ENCODE data around the gene SUMO2.
"Not testable (repeated sequence)": the region's sequence is repeated elsewhere in the genome, so short reads cannot be mapped to it uniquely, and the experiment has no call there.

Gene SUMO2

DNA sequence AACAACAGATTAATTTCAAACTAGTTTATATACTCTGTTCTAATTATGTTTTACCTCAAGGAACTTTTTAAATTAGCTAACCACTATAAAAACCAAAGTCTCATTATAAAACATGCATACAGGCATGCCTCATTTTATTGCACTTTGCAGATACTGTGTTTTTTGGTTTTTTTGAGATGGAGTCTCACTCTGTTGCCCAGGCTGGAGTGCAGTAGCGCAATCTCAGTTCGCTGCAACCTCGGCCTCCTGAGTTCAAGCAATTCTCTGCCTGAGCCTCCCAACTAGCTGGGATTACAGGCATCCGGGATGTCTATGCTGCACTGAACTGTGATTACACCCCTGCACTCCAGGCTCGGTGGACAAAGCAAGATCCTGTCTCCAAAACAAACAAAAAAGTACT lies 19.7 kb downstream of the SUMO2 start:
- H3K36me3 ChIP-seq (ENCODE audit: insufficient read depth, insufficient read length, low read length) = peaks cover 33% of the 10 kb centered on the region
- DNase-seq (ENCODE audit: low read depth, low spot score) = no peak
- H3K4me1 ChIP-seq (ENCODE audit: insufficient read depth, insufficient read length) = no peaks in the 10 kb centered on the region
- TF ChIP-seq ZNF274 (IDR thresholded peaks at IDR 0.05; ENCODE audit: low read depth, low read length) (no peak), YY1 (IDR thresholded peaks at IDR 0.05; ENCODE audit: insufficient read depth, insufficient read length) (no peak), SUZ12 (IDR thresholded peaks at IDR 0.05; ENCODE audit: extremely low read depth, insufficient read depth, insufficient read length) (no peak)
- no peaks in the 10 kb centered on the region for H3K9me3 ChIP-seq (ENCODE audit: insufficient read depth, low read length)
- H3K27me3 ChIP-seq (ENCODE audit: insufficient read depth, insufficient read length) = no peaks in the 10 kb centered on the region
- H3K4me3 ChIP-seq (ENCODE audit: insufficient read length, low read depth) = no peak overlapping the region
- H3K9ac ChIP-seq (ENCODE audit: insufficient read length, low read depth) = no peak overlapping the region

DNA sequence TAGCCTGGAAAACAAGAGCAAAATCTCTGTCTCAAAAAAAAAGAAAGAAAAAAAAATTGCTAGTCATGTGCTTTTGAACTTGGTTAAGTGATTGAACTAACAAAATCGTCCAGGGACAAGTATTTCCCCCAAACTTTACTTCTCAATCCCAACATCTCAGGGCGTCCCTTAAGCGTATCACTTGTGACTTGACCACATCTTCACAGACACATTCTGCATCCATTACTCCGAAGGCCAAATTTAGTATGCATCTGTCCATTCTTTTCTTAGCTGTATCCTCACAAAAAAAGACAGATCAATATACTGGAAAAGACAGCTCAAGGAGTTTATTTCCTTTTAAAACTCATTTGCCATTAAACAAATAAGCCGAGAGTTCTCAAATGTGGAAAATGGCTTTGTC lies 22.5 kb downstream of the SUMO2 start:
- H3K27me3 ChIP-seq (ENCODE audit: insufficient read depth, insufficient read length) = no peaks in the 10 kb centered on the region

DNA sequence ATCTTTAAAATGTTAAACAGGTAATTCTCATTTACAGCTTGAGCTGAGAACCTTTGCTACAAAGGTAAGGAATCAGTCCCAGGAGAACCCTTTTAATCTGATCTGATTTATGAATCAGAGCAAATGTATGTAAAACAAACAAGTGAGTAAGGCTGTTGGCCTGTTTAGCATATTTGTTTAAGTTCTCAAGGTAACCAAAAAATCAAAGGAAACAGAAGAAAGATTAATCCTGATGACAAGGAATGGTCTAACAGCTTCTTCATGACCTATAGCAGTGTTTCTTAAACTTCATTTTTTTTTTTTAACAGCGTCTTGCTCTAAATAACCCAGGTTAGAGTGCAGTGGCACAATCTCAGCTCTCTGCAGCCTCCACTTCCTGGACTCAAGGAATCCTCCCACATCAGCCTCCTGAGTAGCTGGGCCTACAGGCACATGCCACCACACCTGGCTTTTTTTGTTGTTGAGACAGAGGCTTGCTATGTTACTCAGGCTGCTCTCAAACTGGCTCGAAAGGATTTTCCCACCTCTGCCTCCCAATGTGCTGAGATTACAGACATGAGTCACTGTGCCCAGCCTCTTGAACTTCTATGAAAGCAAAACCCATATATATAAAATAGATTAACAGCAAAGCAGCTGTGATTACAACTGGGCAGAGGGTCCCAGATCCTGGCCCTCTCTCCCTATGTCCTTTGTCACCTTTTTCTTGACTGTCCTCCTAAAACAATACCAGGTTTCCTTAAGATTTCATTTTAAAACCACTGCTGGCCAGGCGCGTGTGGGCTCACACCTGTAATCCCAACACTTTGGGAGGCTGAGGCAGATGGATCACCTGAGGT lies 23.3 kb downstream of the SUMO2 start:
- Histone ChIP-seq H3K27me3 (ENCODE audit: insufficient read depth, insufficient read length) (no peaks in the 10 kb centered on the region), H3K36me3 (ENCODE audit: insufficient read depth, insufficient read length, low read length) (peaks cover 12% of the 10 kb centered on the region), H3K4me1 (ENCODE audit: insufficient read depth, insufficient read length) (peaks cover 2% of the 10 kb centered on the region), H3K9me3 (ENCODE audit: insufficient read depth, low read length) (no peaks in the 10 kb centered on the region), H3K9ac (ENCODE audit: insufficient read length, low read depth) (no peak overlapping the region), H3K4me3 (ENCODE audit: insufficient read length, low read depth) (no peak overlapping the region)
- DNase-seq (ENCODE audit: low read depth, low spot score) = no peak
- TF ChIP-seq SUZ12 (IDR thresholded peaks at IDR 0.05; ENCODE audit: extremely low read depth, insufficient read depth, insufficient read length) (no peak), YY1 (IDR thresholded peaks at IDR 0.05; ENCODE audit: insufficient read depth, insufficient read length) (no peak), ZNF274 (IDR thresholded peaks at IDR 0.05; ENCODE audit: low read depth, low read length) (no peak)

More for the DNA sequence above, 22.5 kb downstream of the SUMO2 start:
- H3K9ac ChIP-seq (ENCODE audit: insufficient read length, low read depth) = no peak overlapping the region
- H3K4me1 ChIP-seq (ENCODE audit: insufficient read depth, insufficient read length) = no peaks in the 10 kb centered on the region
- TF ChIP-seq SUZ12 (IDR thresholded peaks at IDR 0.05; ENCODE audit: extremely low read depth, insufficient read depth, insufficient read length) = no peak
- no peak for TF ChIP-seq ZNF274 (IDR thresholded peaks at IDR 0.05; ENCODE audit: low read depth, low read length)
- no peak for DNase-seq (ENCODE audit: low read depth, low spot score)
- H3K4me3 ChIP-seq (ENCODE audit: insufficient read length, low read depth) = no peak overlapping the region
- peaks cover 12% of the 10 kb centered on the region for H3K36me3 ChIP-seq (ENCODE audit: insufficient read depth, insufficient read length, low read length)
- no peaks in the 10 kb centered on the region for H3K9me3 ChIP-seq (ENCODE audit: insufficient read depth, low read length)

GRCh38 chr17:75158480-75158879 lies 24.3 kb downstream of the SUMO2 start:
- not testable (repeated sequence) for H3K4me3 ChIP-seq (ENCODE audit: insufficient read length, low read depth); DNase-seq (ENCODE audit: low read depth, low spot score); H3K9ac ChIP-seq (ENCODE audit: insufficient read length, low read depth)

GRCh38 chr17:75155191-75155601 lies 27.6 kb downstream of the SUMO2 start:
- H3K9me3 ChIP-seq (ENCODE audit: insufficient read depth, low read length) = no peaks in the 10 kb centered on the region
- no peak for TF ChIP-seq SUZ12 (IDR thresholded peaks at IDR 0.05; ENCODE audit: extremely low read depth, insufficient read depth, insufficient read length)
- no peak for TF ChIP-seq ZNF274 (IDR thresholded peaks at IDR 0.05; ENCODE audit: low read depth, low read length)
- H3K27me3 ChIP-seq (ENCODE audit: insufficient read depth, insufficient read length) = no peaks in the 10 kb centered on the region
- peak overlapping the region; percentile 13 for H3K9ac ChIP-seq (ENCODE audit: insufficient read length, low read depth)
- peaks cover 2% of the 10 kb centered on the region for H3K4me1 ChIP-seq (ENCODE audit: insufficient read depth, insufficient read length)
- H3K4me3 ChIP-seq (ENCODE audit: insufficient read length, low read depth) = no peak overlapping the region
- DNase-seq (ENCODE audit: low read depth, low spot score) = no peak
- H3K36me3 ChIP-seq (ENCODE audit: insufficient read depth, insufficient read length, low read length) = peaks cover 18% of the 10 kb centered on the region

More at GRCh38 chr17:75158480-75158879, 24.3 kb downstream of the SUMO2 start:
- H3K27me3 ChIP-seq (ENCODE audit: insufficient read depth, insufficient read length); H3K9me3 ChIP-seq (ENCODE audit: insufficient read depth, low read length); H3K36me3 ChIP-seq (ENCODE audit: insufficient read depth, insufficient read length, low read length); H3K4me1 ChIP-seq (ENCODE audit: insufficient read depth, insufficient read length): not testable (repeated sequence)

- peak within 1 kb of the TSS; percentile 99 for H3K9ac ChIP-seq (ENCODE audit: insufficient read length, low read depth)
- H3K27me3 ChIP-seq (ENCODE audit: insufficient read depth, insufficient read length) = no peaks in the 10 kb centered on the region
- H3K4me1 ChIP-seq (ENCODE audit: insufficient read depth, insufficient read length) = peaks cover 2% of the 10 kb centered on the region
- H3K9me3 ChIP-seq (ENCODE audit: insufficient read depth, low read length) = no peaks in the 10 kb centered on the region
- H3K4me3 ChIP-seq (ENCODE audit: insufficient read length, low read depth) = peak within 1 kb of the TSS; percentile 99
- DNase-seq (ENCODE audit: low read depth, low spot score) = peak; percentile 97
- no peak for TF ChIP-seq ZNF274 (IDR thresholded peaks at IDR 0.05; ENCODE audit: low read depth, low read length)
- no peak for TF ChIP-seq SUZ12 (IDR thresholded peaks at IDR 0.05; ENCODE audit: extremely low read depth, insufficient read depth, insufficient read length)
- TF ChIP-seq YY1 (IDR thresholded peaks at IDR 0.05; ENCODE audit: insufficient read depth, insufficient read length) = no peak
- peaks cover 21% of the 10 kb centered on the region for H3K36me3 ChIP-seq (ENCODE audit: insufficient read depth, insufficient read length, low read length)
Observed at GRCh38 chr17:75154195-75155106, 28.3 kb downstream of the SUMO2 start, which contains the start of gene JPT1. Gene JPT1 (minus strand): TSS chr17:75154512. CDS start chr17:75154397, 115 bp downstream.

GRCh38 chr17:75153780-75154194 lies 29.0 kb downstream of the SUMO2 start:
- Histone ChIP-seq H3K4me1 (ENCODE audit: insufficient read depth, insufficient read length) (peaks cover 2% of the 10 kb centered on the region), H3K27me3 (ENCODE audit: insufficient read depth, insufficient read length) (no peaks in the 10 kb centered on the region), H3K4me3 (ENCODE audit: insufficient read length, low read depth) (peak overlapping the region; percentile 99), H3K9me3 (ENCODE audit: insufficient read depth, low read length) (no peaks in the 10 kb centered on the region), H3K36me3 (ENCODE audit: insufficient read depth, insufficient read length, low read length) (peaks cover 25% of the 10 kb centered on the region), H3K9ac (ENCODE audit: insufficient read length, low read depth) (peak overlapping the region; percentile 99)
- TF ChIP-seq YY1 (IDR thresholded peaks at IDR 0.05; ENCODE audit: insufficient read depth, insufficient read length) = no peak
- TF ChIP-seq ZNF274 (IDR thresholded peaks at IDR 0.05; ENCODE audit: low read depth, low read length) = no peak
- no peak for TF ChIP-seq SUZ12 (IDR thresholded peaks at IDR 0.05; ENCODE audit: extremely low read depth, insufficient read depth, insufficient read length)
- no peak for DNase-seq (ENCODE audit: low read depth, low spot score)
